Testis (tissue), 3 donors: ENCODE results near the gene C12orf42. TPM values are rescaled to one million over a fixed set of nuclear protein-coding genes. Genes with fewer than 3 reads are reported as not detected.

Experiments used
- DNase-seq: peaks from one replicate; pipeline ENCODE4 v3.0.0-alpha.2; 2019
- H3K27ac ChIP-seq, 2 donors: fragments of 200-600 bp; sonication (generic); one replicate each; pipeline ENCODE4 v1.5.1; 2019
- H3K27me3 ChIP-seq: fragments of 200-600 bp; sonication (generic); one replicate; pipeline ENCODE4 v1.5.1; 2019
- H3K36me3 ChIP-seq: fragments of 200-600 bp; sonication (generic); one replicate; pipeline ENCODE4 v1.5.1; 2017; ENCODE audit warnings: low read depth; ENCODE audit errors: missing control alignments
- H3K4me1 ChIP-seq: fragments of 200-600 bp; sonication (generic); one replicate; pipeline ENCODE4 v1.5.1; 2019
- H3K4me3 ChIP-seq, 2 donors: fragments of 200-600 bp; sonication (generic); one replicate each; pipeline ENCODE4 v1.5.1; 2017 to 2019
- H3K9me3 ChIP-seq: fragments of 200-600 bp; sonication (generic); one replicate; pipeline ENCODE4 v1.5.1; 2017
- POLR2A ChIP-seq: fragments of 450-650 bp; IDR thresholded peaks from one replicate; pipeline ENCODE4 v1.6.1; 2017; ENCODE audit warnings: antibody characterized with exemption, mild to moderate bottlenecking, moderate library complexity
- WGBS, 2 donors: methylation state at CpG; one replicate each; pipeline ENCODE4 v1.1.5; 2018; 5-methylcytosine and 5-hydroxymethylcytosine counted together
- intact Hi-C: fragments of 100-400 bp; cut with DNase I; formaldehyde crosslinking; loops from one replicate; pipeline ENCODE4 v1.15.1; 2023; ENCODE audit warnings: low total_unique reads
- polyA plus RNA-seq: library from polyadenylated mRNA; stranded (reverse); fragments of 350-450 nt; fragmentation: Illumina TruSeq; extraction: RNeasy Lipid Tissue Mini Kit (QIAGEN cat#74804); gene quantifications from one replicate; pipeline ENCODE4 v1.2.3, GENCODE V29; 2014; ENCODE audit warnings: low read depth, low replicate concordance; ENCODE audit not compliant: insufficient read depth
- total RNA-seq, 2 donors: library from RNA; depleted of rRNA; stranded (reverse); fragments of >200 nt; gene quantifications; one replicate each; pipeline ENCODE4 v1.2.3, GENCODE V29; 2016
- TF ChIP-seq, protein P1 (sequence below), 3 experiments: fragments of 450-650 bp in 2 of 3; fragments of 200-600 bp in 1 of 3; sonication (generic) in 1 of 3; IDR thresholded peaks; one replicate each; pipeline ENCODE4 v1.5.1; 2016 to 2019; ENCODE audit warnings: antibody characterized with exemption in 3 of 3, mild to moderate bottlenecking in 2 of 3, moderate library complexity in 1 of 3

C12orf42 gene
- total and polyA plus RNA-seq, 3 donors from 2014 or later: 22.5 to 57.9 (median 46.8) TPM

- 75 to 81% methylated on average over 3 of the region's 3 CpGs for WGBS, 2 donors
- DNase-seq: no peak
- intact Hi-C loops: no loop called here
- Histone ChIP-seq H3K36me3 (no peaks in the 10 kb centered on the region), H3K27ac (no peak overlapping the region), H3K9me3 (no peaks in the 10 kb centered on the region), H3K27me3 (no peaks in the 10 kb centered on the region), H3K4me1 (no peaks in the 10 kb centered on the region), H3K4me3 (no peak overlapping the region)
- no peak for TF ChIP-seq POLR2A
- TF ChIP-seq, protein P1, sequence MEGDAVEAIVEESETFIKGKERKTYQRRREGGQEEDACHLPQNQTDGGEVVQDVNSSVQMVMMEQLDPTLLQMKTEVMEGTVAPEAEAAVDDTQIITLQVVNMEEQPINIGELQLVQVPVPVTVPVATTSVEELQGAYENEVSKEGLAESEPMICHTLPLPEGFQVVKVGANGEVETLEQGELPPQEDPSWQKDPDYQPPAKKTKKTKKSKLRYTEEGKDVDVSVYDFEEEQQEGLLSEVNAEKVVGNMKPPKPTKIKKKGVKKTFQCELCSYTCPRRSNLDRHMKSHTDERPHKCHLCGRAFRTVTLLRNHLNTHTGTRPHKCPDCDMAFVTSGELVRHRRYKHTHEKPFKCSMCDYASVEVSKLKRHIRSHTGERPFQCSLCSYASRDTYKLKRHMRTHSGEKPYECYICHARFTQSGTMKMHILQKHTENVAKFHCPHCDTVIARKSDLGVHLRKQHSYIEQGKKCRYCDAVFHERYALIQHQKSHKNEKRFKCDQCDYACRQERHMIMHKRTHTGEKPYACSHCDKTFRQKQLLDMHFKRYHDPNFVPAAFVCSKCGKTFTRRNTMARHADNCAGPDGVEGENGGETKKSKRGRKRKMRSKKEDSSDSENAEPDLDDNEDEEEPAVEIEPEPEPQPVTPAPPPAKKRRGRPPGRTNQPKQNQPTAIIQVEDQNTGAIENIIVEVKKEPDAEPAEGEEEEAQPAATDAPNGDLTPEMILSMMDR (IDR thresholded peaks at IDR 0.05): no peak
Measured at GRCh38 chr12:103401421-103401820, 94.3 kb downstream of the C12orf42 start.

- TF ChIP-seq, protein P1 (IDR thresholded peaks at IDR 0.05): no peak
- no peak for TF ChIP-seq POLR2A
- H3K27ac ChIP-seq: no peak overlapping the region
- H3K4me3 ChIP-seq: no peak overlapping the region
- intact Hi-C loops: no loop called here
- no peaks in the 10 kb centered on the region for H3K4me1 ChIP-seq
- 53 to 74% methylated on average over 1 of the region's 1 CpG for WGBS, 2 donors
- no peaks in the 10 kb centered on the region for H3K9me3 ChIP-seq
- no peak for DNase-seq
- H3K27me3 ChIP-seq: no peaks in the 10 kb centered on the region
- H3K36me3 ChIP-seq: no peaks in the 10 kb centered on the region
Measured at GRCh38 chr12:103399986-103400385, 95.8 kb downstream of the C12orf42 start.

DNA sequence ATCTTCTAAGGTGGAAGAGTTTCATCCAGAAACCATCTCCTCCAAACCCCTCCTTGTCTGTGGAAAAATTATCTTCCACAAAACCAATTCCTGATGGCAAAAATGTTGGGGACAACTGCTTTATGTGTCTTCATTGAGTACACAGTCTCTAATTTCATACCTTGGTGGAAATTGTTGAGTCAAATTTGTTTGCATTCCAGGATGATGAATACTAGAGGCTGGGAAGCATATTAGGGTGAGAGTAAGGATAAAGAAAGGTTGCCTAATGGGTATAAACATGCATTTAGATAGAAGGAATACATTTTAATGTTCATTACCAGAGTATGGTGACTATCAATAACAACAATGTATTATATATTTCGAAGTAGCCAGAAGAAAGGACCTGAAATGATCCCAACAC lies 98.2 kb downstream of the C12orf42 start:
- WGBS, 2 donors: 0 to 41% methylated on average over 1 of the region's 1 CpG
- H3K36me3 ChIP-seq: no peaks in the 10 kb centered on the region
- DNase-seq: no peak
- no peaks in the 10 kb centered on the region for H3K4me1 ChIP-seq
- H3K4me3 ChIP-seq: no peak overlapping the region
- H3K27me3 ChIP-seq: no peaks in the 10 kb centered on the region
- no peaks in the 10 kb centered on the region for H3K9me3 ChIP-seq
- intact Hi-C loops: no loop called here
- no peak overlapping the region for H3K27ac ChIP-seq
- TF ChIP-seq, protein P1 (IDR thresholded peaks at IDR 0.05): no peak
- no peak for TF ChIP-seq POLR2A

GRCh38 chr12:103392722-103393121 lies 103.0 kb downstream of the C12orf42 start:
- Histone ChIP-seq H3K4me3 (no peak overlapping the region), H3K27ac (no peak overlapping the region), H3K36me3 (no peaks in the 10 kb centered on the region), H3K4me1 (no peaks in the 10 kb centered on the region), H3K27me3 (no peaks in the 10 kb centered on the region), H3K9me3 (no peaks in the 10 kb centered on the region)
- intact Hi-C loops: no loop called here
- no peak for DNase-seq
- no peak for TF ChIP-seq POLR2A
- TF ChIP-seq, protein P1 (IDR thresholded peaks at IDR 0.05): no peak
- 78 to 79% methylated on average over 1 of the region's 1 CpG for WGBS, 2 donors

- 89 to 92% methylated on average over 4 of the region's 4 CpGs for WGBS, 2 donors
- Histone ChIP-seq H3K4me3 (no peak overlapping the region), H3K27me3 (no peaks in the 10 kb centered on the region), H3K27ac (no peak overlapping the region), H3K9me3 (no peaks in the 10 kb centered on the region), H3K36me3 (no peaks in the 10 kb centered on the region), H3K4me1 (no peaks in the 10 kb centered on the region)
- no peak for DNase-seq
- no peak for TF ChIP-seq POLR2A
- TF ChIP-seq, protein P1 (IDR thresholded peaks at IDR 0.05): no peak
- intact Hi-C loops: no loop called here
Measured at GRCh38 chr12:103391103-103391502, 104.7 kb downstream of the C12orf42 start.
